Stomach (tissue), 9 donors: ENCODE results near the gene C15orf39. TPM values are rescaled to one million over a fixed set of nuclear protein-coding genes. Genes with fewer than 3 reads are reported as not detected.

Source experiments
- DNase-seq, 2 donors: peaks; one replicate each; pipeline versions ENCODE4 v3.0.0 to v3.0.0-alpha.2; 2013 to 2019
- H3K27ac ChIP-seq, 5 donors: fragments of 200-600 bp in 4 of 5; sonication (generic) in 4 of 5; one replicate each; pipeline ENCODE4 v1.5.1; 2013 to 2019; ENCODE audit warnings: mild to moderate bottlenecking in 1 of 5, moderate library complexity in 1 of 5
- H3K27me3 ChIP-seq, 3 donors: fragments of 200-600 bp; sonication (generic); one replicate each; pipeline ENCODE4 v1.5.1; 2017 to 2019; ENCODE audit warnings: mixed run types in 1 of 3
- H3K36me3 ChIP-seq, 4 donors: fragments of 200-600 bp; sonication (generic); 1 replicate in 3 of 4; 2 replicates in 1 of 4; pipeline ENCODE4 v1.5.1; 2016 to 2019
- H3K4me1 ChIP-seq, 4 donors: fragments of 200-600 bp; sonication (generic); one replicate each; pipeline ENCODE4 v1.5.1; 2016 to 2019
- H3K4me3 ChIP-seq, 4 donors: fragments of 200-600 bp; sonication (generic) in 3 of 4; one replicate each; pipeline ENCODE4 v1.5.1; 2016 to 2019; ENCODE audit warnings: mild to moderate bottlenecking in 1 of 4
- H3K9me3 ChIP-seq, 4 donors: fragments of 200-600 bp; sonication (generic); one replicate each; pipeline ENCODE4 v1.5.1; 2016 to 2019
- CTCF ChIP-seq, 7 experiments: fragments of 450-650 bp in 4 of 7; fragments of 200-600 bp in 3 of 7; sonication (generic) in 3 of 7; IDR thresholded peaks; one replicate each; pipeline ENCODE4 v1.5.1; 2016 to 2019; ENCODE audit warnings: antibody characterized with exemption in 7 of 7, control low read depth in 2 of 7, mild to moderate bottlenecking in 1 of 7
- EP300 ChIP-seq: sonication (generic); formaldehyde crosslinking; IDR thresholded peaks from one replicate; pipeline ENCODE4 v1.6.1; 2017; ENCODE audit warnings: antibody characterized with exemption
- POLR2A ChIP-seq, 4 donors: fragments of 450-650 bp; IDR thresholded peaks; one replicate each; pipeline ENCODE4 v1.6.1; 2016; ENCODE audit warnings: antibody characterized with exemption in 4 of 4, control low read depth in 2 of 4, mild to moderate bottlenecking in 1 of 4, moderate library complexity in 1 of 4
- POLR2AphosphoS5 ChIP-seq, 3 donors: sonication (generic); formaldehyde crosslinking; IDR thresholded peaks; one replicate each; pipeline ENCODE4 v1.6.1; 2016; ENCODE audit warnings: antibody characterized with exemption in 3 of 3
- WGBS, 5 donors: extraction: QIAGEN DNeasy Blood & Tissue Kit in 3 of 5; methylation state at CpG; one replicate each; pipeline versions ENCODE4 v1.1.5 to v1.1.7; 2013 to 2018; 5-methylcytosine and 5-hydroxymethylcytosine counted together
- intact Hi-C: fragments of 100-400 bp; cut with DNase I; formaldehyde crosslinking; loops from one replicate; pipeline ENCODE4 v1.15.1; 2023; ENCODE audit warnings: low total_unique reads
- polyA plus RNA-seq, 3 donors: library from polyadenylated mRNA; stranded (reverse); fragments of 200-250 nt; gene quantifications; one replicate each; pipeline ENCODE4 v1.2.3, GENCODE V29; 2013
- total RNA-seq, 5 donors: library from RNA; depleted of rRNA; stranded (reverse); fragments of >200 nt; gene quantifications; one replicate each; pipeline versions ENCODE4 v1.1.0 to v1.2.3, GENCODE V29; 2014 to 2016
- donor health status: healthy with polysubstance abuse.
- donor health status: Bipolar disorder and iron deficiency.
- donor health status: healthy.

C15orf39 gene
- total and polyA plus RNA-seq, 8 donors = 3.1 to 29.1 (median 11.1) TPM

DNA sequence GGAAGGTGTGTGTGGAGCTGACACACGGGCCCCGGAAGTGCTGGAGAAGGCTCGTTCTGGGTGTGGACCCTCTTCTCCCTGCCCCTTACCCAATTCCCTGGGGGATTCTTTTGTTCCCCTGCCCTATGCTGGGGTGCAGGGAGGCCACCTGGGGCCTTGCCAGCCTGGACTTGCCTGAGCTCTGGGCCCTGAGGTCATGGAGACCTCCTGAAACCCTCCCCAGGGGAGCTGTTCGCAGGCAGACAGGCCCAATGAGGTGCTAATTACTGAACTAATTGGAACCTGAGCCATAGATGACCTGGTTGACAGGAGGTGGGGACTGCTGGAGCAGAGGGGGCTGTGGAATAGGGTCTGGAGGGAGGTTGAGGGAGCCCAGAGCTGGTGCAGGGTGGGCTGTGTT lies 9.4 kb upstream of the C15orf39 start:
- intact Hi-C loops = no loop called here
- no peak overlapping the region for H3K4me3 ChIP-seq
- no peak overlapping the region for H3K27ac ChIP-seq
- TF ChIP-seq EP300 (no peak), POLR2AphosphoS5 (IDR thresholded peaks at IDR 0.05) (no peak), CTCF (IDR thresholded peaks at IDR 0.05) (no peak), POLR2A (IDR thresholded peaks at IDR 0.05) (no peak)
- 79 to 98% (median 92%) methylated on average over 3 to 4 of the region's 4 CpGs for WGBS, 5 donors
- H3K9me3 ChIP-seq = no peaks in the 10 kb centered on the region
- H3K27me3 ChIP-seq = peaks cover 0 to 18% (median 0%) of the 10 kb centered on the region in 3 donors
- DNase-seq = no peak
- H3K36me3 ChIP-seq = no peaks in the 10 kb centered on the region
- peaks cover 4 to 13% (median 10%) of the 10 kb centered on the region in 4 donors for H3K4me1 ChIP-seq

DNA sequence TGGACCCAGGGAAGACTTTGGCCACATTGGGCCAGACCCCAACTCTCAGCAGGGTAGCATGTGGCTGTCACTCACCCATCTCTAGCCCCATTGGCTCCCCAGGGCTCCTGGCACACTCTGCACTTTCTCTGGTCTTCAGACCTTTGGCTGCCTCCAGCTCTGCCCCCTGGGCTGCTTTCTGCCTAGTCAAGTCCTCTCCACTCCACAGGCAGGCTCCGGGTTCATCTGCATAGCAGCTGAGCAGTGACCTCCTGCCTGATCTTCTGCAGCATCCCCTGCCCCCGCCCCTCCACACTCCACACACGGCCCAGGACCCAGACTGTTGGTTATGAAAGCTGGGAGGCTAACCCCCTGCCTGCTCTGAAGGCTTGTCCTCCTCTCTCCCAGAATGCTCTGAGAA lies 8.4 kb upstream of the C15orf39 start:
- Histone ChIP-seq H3K4me3 (no peak overlapping the region), H3K36me3 (no peaks in the 10 kb centered on the region), H3K4me1 (peaks cover 4 to 13% (median 10%) of the 10 kb centered on the region in 4 donors), H3K27ac (no peak overlapping the region), H3K9me3 (no peaks in the 10 kb centered on the region), H3K27me3 (peaks cover 0 to 18% (median 0%) of the 10 kb centered on the region in 3 donors)
- DNase-seq = no peak
- WGBS, 5 donors = 65 to 100% (median 71%) methylated on average over 2 to 3 of the region's 3 CpGs
- no peak for TF ChIP-seq POLR2A (IDR thresholded peaks at IDR 0.05)
- no peak for TF ChIP-seq POLR2AphosphoS5 (IDR thresholded peaks at IDR 0.05)
- TF ChIP-seq CTCF (IDR thresholded peaks at IDR 0.05) = no peak
- TF ChIP-seq EP300 = no peak
- intact Hi-C loops = no loop called here

DNA sequence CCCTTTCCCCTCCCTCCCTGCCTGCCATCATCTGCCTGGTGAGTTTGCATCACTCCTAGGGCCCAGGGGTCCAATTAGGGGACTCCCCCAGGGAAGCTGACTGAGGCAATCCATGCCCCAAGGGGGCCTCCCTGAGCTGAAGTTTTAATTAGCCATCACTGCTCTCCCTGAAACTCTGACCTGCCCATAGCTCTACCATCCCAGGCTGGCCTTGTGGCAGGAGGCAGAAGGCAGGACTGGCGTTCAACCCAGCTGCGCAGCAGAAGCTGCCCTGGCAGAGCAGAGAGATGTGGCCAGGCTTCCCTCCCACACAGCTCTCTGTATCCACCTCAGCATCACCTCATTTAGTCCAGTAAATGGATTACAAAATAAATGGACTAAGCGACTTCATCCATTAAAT lies 7.7 kb upstream of the C15orf39 start:
- Histone ChIP-seq H3K27me3 (peaks cover 0 to 18% (median 0%) of the 10 kb centered on the region in 3 donors), H3K36me3 (no peaks in the 10 kb centered on the region), H3K9me3 (no peaks in the 10 kb centered on the region), H3K27ac (no peak overlapping the region), H3K4me1 (peaks cover 4 to 16% (median 13%) of the 10 kb centered on the region in 4 donors), H3K4me3 (no peak overlapping the region)
- TF ChIP-seq POLR2A (IDR thresholded peaks at IDR 0.05) (no peak), CTCF (IDR thresholded peaks at IDR 0.05) (no peak), POLR2AphosphoS5 (IDR thresholded peaks at IDR 0.05) (no peak), EP300 (no peak)
- intact Hi-C loops = no loop called here
- WGBS, 5 donors = 82 to 89% (median 85%) methylated on average over 3 of the region's 3 CpGs
- no peak for DNase-seq

DNA sequence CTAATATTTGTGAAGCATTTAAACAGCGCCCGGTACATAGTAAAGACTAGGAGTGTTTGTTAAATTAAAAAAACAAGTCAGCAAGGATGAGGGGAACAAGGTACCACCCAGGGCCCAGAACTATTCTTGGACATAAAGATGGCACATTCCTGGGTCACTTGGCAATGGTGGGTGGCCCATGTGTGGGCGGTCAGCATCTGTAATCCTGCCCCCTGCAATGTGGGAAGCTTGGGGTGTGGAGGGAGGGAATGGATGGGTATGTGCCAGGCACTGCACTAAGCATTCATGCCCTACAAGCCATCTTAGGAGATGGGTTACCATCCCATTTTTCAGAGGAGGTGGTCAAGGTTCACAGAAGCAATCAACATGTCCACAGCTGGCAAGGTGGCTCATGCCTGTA lies 7.3 kb upstream of the C15orf39 start:
- no peak overlapping the region for H3K4me3 ChIP-seq
- 84 to 93% (median 90%) methylated on average over 3 of the region's 3 CpGs for WGBS, 5 donors
- no peaks in the 10 kb centered on the region for H3K9me3 ChIP-seq
- peaks cover 0 to 18% (median 0%) of the 10 kb centered on the region in 3 donors for H3K27me3 ChIP-seq
- intact Hi-C loops = no loop called here
- peaks cover 4 to 20% (median 17%) of the 10 kb centered on the region in 4 donors for H3K4me1 ChIP-seq
- H3K36me3 ChIP-seq = no peaks in the 10 kb centered on the region
- H3K27ac ChIP-seq = no peak overlapping the region
- DNase-seq = no peak
- TF ChIP-seq POLR2A (IDR thresholded peaks at IDR 0.05) (no peak), POLR2AphosphoS5 (IDR thresholded peaks at IDR 0.05) (no peak), CTCF (IDR thresholded peaks at IDR 0.05) (no peak), EP300 (no peak)
